NCI-H2081 treated with DMSO at 0.1 percent for 48 hours (cell line): ENCODE measurements around the gene UBL5.

Source experiments
- DNase-seq: peaks from one replicate; lab custom pipeline; 2025; lab: John Stamatoyannopoulos, UW

The UBL5 gene

DNA sequence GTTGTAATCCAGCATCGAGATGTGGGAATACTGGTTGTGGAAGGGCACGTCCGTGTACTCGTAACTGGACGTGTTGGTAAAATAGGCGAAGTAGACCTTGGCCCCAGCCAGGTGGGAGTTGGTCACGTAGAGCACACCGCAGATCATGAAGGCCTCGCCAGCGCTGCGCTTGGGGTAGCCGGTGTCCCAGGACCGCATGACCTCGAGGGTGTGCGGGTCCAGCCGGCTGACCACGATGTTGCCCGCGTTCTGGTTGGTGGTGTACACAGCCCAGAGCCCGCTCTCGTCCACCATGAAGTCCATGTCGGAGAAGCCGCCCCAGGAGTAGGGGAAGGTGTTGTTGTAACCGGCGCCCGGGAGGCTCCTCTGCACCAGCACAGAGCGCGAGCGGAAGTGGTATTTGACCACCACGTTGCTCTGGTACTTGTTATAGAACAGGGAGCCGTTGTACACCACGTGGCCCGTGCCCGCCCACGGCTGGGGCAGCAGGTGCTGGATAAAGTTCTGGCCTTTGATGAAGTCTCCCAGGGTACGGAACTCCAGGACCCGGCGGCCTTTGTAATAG is 26.6 kb downstream of the UBL5 start:
- DNase-seq: no peak

DNA sequence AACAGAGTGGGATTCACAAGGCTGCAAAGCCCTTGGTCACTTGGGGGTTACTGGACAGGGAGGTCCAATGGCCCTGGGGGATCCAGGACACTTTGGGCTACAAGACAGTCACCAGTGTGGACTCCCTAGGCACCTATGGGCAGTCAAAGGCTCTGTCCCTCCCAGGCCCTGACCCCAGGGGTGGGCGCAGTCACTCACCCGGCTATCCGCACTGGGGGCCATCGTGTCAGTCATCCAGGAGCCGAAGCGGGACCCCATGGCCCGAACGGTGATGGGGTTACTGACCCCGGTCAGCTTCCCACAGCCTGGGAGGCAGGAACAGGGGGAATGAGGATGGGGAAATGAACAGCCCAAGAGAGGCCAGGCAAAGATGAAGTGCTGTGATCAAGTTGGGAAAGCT is 28.9 kb downstream of the UBL5 start:
- DNase-seq: no peak

DNA sequence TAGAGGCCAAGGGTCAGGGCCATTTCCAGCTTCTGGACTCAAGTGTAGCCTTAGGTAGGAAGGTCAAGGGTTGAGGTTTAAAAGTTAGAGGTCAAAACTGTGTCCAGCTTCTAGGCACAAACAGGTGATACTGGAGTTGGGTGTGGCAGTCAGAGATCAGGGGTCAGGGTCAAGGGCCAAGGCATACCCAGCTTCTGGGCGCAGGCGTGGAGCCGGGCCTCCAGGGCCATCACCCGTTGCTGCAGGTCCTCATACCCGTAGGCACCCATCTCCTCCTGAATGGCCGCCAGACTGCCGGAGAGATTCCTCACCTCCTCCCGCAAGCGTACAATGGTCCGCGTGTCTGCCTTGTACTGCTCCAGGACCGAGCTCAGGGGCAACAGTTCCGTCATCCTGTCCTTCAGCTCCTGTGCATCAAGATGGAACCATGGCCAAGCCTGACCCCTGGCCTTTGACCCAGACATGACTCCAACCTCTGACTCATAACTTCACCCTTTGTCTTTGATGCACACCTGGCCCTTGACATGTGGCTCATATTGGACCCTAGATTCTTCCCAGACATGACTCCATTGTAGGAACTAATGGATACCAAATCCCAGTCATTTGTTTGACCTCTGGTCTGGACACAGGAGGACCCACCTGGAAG is 29.5 kb downstream of the UBL5 start:
- DNase-seq: no peak

DNA sequence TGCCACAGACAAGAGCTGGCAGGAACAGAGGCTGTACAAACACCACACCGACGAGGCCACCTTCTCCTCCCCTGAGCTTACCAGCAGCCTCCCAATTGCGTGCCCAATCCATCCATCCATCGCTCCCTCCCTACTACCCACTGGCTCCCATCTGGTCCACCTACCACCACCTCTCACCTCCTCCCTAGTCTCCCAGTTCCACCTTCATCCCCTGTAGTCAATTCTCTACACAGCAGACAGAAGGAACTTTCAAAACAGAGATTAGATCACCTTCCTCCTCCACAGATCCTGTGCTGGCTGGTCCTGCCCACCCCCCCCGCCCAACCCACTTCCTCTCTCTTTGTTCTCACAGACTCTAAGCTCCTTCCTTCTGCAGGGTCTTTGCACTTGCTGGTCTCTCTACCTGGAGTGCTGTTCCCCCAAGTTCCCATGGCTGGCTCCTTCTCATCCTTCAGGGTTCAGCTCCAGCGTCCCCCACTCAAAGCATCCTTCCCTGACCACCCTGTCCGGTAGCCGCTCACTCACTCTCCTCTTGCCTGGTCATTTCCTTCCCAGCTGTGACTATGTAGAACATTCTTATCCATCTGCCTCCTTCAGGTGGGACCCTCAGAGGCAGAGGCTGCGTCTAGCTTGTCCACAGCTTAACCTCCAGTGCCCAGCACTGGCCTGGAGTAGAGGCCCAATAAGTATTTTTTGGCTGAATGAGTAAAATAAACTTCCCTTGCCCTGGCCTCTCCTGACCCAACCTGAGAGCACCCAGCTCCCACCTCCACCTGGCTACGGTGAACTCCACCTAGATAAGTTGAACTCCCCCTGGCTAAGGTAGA is 30.4 kb downstream of the UBL5 start:
- DNase-seq: no peak

DNA sequence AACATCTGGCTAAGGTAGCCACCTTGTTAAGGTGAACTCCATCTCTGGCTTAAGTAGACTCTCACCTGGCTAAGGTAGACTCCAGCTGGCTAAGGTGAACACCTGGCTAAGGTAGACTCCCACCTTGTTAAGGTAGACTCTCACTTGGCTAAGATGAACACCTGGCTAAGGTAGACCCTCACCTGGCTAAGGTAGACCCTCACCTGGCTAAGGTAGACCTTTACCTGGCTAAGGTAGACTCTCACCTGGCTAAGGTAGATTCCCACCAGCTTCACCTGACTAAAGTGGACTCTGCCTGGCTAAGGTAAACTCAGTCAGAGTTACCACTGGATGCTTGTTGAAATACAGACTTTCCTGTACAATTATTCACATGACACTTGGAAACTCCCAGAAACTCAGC is 31.0 kb downstream of the UBL5 start:
- no peak for DNase-seq

DNA sequence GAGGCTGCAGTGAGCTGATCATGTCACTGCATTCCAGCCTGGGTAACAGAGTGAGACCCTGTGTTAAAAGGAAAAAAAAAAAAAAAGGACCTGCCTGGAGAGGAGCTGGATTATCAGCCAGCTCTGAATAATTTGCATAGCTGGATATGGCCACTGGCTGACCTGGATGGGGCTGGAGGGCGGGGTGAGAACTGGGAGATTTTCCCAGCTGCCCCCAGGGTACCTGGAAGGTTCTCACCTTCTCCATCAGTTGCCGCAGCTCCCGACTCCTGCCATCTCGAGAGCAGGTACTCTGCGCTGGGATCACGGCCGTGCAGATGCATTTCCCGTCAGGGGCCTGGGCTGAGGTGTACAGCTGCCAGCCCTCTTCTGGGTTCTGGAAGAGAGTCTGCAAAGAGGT is 32.7 kb downstream of the UBL5 start:
- no peak for DNase-seq

DNA sequence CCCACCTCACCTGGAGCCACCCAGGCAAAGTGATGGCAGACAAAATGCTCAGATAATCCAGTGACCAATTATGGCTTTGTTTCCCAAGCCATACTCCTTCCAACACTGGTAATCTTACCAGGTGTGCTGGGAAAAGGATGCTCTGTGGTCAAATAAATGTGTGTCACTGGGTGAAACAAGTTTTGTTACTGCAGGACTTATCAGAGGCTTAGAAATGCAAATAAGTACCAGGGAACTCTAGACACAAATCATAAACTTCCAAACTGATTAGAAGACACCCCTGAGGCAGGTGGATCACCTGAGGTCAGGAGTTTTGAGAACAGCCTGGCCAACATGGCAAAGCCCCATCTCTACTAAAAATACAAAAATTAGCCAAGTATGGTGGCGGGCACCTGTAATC is 33.8 kb downstream of the UBL5 start:
- no peak for DNase-seq

DNA sequence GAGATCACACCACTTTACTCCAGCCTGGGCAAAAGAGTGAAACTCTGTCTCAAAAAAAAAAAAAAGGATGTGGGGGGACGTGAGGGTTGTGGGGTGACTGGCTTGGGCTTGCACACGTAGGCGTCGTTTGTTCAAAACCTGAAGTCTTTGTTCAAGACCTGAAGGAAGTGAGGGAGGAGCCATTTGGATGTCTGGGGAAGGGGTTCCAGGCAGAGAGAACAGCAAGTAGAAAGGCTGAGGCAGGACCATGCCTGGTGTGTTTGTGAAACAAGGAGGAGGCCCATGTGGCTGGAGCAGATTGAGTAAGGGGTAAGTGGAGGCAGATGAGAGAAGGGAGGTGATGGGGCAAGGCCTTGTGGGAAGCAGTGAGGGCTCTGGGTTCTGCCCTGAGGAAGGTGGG is 35.2 kb downstream of the UBL5 start:
- no peak for DNase-seq

DNA sequence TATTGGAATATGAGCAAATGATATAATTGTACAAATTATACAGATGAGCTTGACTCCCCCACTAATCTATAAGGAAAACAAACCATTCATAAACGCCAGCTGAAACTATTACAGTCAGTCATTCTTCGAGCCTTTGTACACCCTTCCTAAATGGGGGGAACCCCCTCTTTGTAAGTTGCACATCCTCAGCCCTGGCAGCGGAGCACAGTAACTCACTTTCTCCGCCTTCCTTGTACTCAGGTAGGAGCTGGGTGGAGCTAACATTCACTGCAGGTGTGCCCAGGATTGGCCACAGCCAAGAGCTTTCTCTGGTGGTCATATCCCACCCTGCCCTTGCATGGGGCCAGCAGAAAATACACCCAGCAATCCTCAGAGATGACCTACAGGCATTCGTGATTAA is 36.0 kb downstream of the UBL5 start:
- no peak for DNase-seq

DNA sequence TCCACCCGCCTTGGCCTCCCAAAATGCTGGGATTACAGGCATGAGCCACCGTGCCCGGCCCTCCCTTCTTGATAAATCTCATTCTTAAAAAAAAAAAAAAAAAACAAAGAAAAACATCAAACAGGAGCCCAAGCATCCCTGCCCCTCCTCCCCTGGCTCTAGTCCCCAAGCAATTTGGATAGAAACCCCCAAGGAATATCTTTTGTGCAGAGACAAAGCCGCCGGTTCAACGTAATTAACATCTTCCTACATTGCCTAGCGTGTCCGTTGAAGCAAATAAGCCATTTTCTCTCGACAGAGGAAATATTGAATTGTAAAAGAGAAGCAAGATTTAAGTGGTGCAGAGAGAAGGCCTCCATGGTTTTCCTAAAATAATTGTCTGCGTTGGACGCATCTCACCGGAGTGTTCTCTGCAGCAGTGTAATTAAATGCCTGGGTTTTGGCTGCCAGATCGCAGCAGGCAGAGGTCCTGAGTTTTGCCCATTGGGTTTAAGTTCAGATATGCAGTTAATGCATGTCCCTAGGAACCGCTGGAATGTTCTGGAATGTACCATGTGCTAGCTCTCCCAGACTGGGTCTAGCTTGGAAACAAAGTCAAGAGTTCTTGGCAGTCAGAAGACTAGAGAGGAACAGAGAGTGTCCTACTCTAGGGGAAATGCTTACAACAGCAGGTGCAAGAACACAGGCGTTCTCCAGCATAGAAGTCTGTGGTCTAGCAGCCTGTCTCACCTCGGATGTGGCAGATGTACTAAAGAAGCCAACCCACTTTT is 38.2 kb downstream of the UBL5 start:
- DNase-seq: no peak

DNA sequence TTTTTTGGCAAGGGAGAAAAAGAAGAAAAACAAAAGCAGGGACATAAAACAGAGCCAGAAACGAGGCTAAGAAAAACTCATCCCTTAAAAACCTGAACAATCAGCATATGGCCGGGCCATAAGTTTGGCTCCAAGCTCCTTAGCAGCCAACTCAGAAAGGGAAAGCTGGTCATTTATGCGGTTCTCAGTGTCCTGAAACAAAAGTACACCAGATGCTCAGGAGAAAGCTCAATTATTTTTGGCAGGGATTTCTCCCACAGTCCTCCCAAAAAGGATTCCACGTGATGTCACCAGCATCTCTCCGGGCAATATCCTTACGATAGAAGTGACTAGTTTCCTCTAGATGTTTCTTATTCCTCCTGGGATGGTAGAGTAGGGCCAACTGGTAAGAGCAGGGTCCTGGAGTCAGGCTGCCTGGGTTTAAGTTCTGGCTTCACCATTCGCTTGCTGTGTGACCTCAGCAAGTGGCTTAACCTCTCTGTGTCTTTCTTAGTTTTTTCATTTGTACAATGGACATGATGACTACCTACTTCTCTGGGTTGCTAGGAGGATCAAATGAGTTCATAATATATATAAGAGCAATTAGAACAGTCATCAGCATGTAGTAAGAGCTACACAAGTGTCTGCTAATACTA is 41.4 kb downstream of the UBL5 start:
- no peak for DNase-seq

DNA sequence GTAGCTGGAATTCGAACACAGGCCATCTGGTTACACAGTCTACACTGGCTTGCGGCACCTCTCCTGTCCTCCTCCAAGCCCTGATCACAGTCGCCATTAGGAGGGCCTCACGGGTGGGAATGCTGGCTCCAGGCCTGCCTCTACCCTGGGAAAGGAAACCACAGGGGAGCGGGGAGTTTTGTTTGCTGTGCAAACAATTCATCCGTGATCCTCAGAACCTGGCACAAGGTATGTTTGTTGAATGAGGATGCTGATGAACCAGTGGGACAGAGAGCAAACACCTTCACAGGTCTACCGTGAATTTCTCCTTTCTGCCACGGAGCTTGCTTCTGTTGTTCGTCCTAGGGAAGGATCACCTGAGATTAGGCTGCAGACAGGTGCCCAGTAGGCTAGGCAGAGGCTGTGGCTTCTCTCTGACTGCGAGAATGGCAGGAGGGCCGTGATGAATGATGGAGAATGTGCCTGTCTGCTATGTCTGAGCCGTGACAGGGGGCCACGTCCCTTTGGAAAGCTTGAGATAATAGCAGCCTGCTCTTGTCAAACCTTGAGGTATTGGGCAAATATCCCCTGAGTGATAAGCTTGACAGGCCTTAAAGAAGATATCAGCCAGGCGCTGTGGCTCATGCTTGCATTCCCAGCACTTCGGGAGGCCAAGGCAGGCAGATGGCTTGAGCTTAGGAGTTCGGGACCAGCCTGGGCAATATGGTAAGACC is 44.1 kb downstream of the UBL5 start:
- no peak for DNase-seq

DNA sequence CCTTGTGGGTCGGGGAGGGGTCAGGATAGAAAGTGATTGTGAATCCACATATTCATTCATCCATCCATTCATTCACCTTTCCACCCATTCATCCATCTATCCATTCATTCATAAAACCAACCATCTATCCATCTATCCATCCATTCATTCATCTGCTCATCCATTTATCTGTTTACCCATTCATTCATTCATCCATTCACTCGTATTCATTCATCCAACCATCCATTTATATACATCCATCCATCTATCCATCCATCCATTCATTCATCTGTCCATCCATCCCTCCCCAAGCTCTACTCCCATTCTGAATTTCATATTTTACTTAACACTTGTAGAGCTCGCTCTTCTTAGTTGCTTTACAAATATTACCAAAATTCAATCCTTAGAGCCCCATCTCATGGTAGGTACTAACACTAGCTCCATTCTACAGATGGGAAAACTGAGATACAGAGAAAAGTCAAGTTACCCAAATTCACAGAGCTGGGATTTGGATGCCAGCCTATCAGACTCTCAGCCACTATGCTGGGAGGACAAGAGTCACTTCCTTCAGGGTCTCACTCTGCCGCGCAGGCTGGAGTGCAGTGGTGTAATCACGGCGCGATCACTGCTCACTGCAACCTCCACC is 45.0 kb downstream of the UBL5 start:
- DNase-seq: no peak

DNA sequence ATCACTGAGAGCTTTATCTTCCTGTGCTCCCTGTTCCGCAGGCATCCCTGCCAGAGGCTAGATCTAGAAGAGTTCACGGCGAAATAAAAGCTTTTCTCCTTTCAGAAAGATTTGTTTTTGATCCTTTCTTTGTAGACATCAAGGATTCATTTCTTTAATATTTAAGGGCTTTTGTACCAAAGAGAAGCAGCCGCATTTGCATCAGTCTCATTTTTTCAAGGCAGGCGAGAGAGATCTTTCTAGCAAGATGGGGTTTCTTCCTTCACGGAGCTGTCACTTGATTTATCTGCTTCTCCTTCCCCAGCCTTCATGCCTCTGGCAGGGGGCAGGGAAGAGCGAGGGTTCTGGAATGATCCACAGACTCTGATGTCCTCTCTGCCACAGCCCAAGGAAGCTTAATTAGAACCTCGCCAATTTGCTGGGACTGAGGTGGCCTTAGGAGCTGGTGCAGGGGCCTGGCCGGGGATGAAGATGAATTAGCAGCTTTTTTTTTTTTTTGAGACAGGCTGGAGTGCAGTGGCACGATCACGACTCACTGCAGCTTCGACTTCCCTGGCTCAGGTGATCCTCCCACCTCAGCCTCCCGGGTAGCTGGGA is 47.4 kb downstream of the UBL5 start:
- DNase-seq: no peak

DNA sequence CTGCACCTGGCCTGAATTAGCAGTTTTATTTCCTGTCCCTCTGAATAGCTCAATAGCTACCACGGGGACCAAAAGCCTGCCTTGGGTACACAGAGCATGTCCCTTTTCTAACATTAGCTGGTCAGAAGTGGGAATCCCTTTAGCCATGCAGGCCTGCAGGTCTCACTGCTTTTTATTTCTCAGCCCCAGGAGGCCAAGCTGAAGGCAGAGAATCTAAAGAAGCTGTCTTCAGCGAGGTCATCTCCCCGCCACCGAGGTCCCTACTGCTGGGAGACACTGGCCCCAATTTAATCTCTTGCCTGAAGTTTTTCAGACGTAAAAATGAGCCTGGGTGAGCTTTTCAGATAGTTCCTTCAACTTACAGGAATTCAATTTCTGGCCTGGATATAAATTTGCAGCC is 48.1 kb downstream of the UBL5 start:
- DNase-seq: no peak

DNA sequence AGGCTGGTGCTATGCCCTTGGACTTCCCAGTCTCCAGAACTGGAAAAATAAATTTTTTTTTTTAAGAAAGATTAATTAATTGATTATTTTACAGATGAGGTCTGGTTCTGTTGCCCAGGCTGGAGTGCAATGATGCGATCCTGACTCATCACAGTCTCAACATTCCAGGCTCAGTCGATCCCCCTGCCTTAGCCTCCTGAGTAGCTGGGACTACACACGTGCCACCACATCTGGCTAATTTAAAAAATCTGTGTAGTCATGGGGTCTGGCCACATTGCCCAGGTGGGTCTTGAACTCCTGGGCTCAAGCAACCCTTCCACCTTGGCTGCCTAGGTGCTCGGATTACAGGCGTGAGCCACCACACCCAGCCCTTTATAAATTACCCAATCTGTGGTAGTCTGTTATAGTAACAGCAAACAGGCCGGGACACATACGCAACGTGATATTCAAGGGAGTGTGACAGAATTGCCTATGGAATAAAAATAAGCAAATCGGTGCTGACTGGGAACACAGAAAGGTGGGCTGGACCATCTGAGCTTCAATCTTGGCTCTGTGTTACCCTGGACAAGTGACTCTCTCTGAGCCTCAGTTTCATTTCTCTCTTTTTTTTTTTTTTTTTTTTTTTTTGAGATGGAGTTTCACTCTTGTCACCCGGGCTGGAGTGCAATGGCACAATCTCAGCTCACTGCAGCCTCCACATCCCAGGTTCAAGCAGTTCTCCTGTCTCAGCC is 50.2 kb downstream of the UBL5 start:
- no peak for DNase-seq

DNA sequence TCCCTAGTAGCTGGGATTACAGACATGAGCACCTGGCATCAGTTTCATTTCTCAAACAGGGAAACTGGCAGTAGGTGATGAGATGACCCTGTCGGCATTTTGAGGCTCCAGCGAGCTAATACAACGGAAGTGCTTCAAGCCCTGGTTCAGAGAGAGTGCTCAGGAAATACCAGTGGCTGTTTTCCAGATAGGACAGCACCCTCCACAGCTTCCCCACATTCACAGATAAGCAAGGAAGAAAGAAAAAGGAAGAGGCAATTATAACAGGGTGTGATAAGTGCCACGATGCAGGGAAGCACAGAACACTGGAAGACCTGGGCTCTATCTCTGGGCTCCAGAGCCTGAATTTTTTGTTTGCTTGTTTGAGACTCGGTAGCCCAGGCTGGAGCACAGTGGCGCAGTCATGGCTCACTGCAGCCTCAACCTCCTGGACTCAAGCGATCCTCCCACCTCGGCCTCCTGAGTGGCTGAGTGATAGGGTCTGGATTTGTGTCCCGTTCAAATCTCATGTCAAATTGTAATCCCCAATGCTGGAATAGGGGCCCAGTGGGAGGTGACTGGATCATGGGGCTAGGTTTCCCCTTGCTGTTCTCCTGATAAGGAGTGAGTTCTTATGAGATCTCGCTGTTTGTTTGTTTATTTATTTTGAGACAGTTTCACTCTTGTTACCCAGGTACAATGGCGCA is 50.9 kb downstream of the UBL5 start:
- DNase-seq: no peak
